NCI-H1694 treated with DMSO at 0.1 percent for 48 hours (cell line): ENCODE data around the gene RMC1.
"Not testable (repeated sequence)": the region's sequence is repeated elsewhere in the genome, so short reads cannot be mapped to it uniquely, and the experiment has no call there.

Source experiments
- DNase-seq: peaks from one replicate; lab custom pipeline; 2025; lab: John Stamatoyannopoulos, UW

The RMC1 gene

GRCh38 chr18:23532848-23533247 is 29.5 kb downstream of the RMC1 start:
- DNase-seq: no peak

DNA sequence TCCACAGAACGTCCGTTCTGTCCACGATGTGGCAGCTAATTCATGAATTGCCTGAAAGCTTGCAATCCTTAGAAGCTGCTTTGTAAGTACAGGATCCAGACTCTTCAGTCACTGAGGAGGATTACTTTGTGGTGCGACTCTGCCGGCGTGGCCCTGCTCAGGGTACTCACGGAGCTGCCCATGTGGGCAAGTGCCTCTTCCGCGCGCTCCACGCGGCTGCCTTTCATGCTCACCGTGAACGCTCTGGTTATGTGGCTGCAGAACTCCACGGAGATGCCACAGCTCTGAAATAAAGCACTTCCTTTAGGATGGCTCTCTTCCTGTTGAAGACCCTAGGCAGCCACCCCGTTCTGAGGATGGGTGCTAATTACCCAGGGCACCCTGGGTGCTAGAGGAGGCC is 31.0 kb downstream of the RMC1 start:
- no peak for DNase-seq

- no peak for DNase-seq
Measured at GRCh38 chr18:23536204-23536603, 32.9 kb downstream of the RMC1 start.

DNA sequence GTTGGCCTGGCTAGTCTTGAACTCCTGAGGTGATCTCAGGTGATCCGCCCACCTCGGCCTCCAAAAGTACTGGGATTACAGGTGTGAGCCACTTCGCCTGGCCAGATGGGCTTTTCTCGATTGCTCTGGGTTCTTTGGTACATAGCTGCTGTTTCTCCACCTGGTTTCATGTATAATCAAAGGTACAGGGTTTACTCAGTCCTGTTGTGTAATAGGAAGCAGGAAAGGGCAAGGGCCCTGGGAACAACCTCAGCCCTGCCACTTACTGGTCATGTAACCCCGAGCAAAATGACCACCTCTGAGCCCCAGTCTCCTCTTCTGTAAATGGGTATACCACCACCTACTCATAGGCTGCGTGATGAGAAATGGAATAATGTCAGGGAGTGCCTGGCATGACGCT is 34.0 kb downstream of the RMC1 start:
- no peak for DNase-seq

GRCh38 chr18:23538001-23538400 is 34.7 kb downstream of the RMC1 start:
- no peak for DNase-seq

DNA sequence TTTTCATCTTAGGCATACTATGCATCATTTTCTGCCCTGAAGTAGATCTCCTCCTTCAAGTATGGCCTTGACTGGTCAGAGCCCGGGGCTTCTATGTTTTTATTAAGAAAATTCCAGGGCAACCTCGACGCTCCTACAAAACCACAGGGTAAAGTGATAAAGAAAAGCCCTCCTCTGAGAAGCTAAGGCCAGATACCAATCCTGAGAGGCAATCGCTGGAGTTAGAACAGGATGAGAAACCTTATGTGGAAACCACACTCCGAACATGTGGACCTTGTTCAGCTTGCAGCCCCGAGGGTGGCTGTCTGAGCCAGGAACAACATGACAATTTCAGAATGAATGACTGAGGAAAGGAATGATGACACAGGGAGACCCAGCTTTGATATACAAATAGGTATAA is 35.6 kb downstream of the RMC1 start:
- no peak for DNase-seq

DNA sequence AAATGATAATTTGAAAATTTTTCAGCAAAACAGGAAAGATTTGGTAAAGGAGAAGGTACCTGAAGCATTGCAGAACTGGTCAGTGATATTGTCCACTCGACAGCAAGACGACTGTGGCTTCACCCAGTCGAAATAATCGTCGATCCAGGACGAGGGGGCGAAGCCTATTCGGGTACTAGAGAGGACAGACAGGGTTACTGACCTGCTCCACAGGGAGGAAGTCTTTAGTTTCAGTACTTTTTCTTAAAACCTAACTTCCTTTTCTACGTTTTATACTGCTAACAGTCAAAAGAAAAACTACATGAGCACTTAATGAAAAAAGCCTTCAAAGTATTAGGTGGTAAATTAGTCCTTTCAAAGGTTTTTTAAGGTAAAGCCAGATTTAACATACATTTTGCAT is 36.0 kb downstream of the RMC1 start:
- DNase-seq: no peak

- DNase-seq: no peak
Measured at GRCh38 chr18:23539911-23540525, 36.7 kb downstream of the RMC1 start.

GRCh38 chr18:23540867-23541266 is 37.6 kb downstream of the RMC1 start:
- DNase-seq: no peak

GRCh38 chr18:23541349-23542093 is 38.2 kb downstream of the RMC1 start:
- no peak for DNase-seq

DNA sequence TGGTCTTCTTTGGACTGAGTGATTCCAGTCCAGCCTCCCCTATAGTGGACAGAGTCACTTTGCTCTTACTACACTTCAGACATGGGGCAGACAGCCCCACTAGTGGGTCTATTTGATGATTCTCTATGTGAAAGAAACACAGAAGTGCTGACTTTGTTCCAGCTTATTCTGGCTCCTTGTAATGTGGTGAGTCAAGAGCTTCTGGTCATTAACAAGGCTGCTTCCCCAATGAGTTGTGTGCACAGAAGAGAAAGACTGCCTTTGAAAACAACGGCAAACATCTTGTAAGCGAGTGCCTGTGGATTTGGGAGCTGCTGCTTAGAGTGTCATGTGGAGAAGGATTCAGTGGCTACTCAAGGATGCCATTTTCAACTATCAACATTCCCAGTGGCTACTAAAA is 39.1 kb downstream of the RMC1 start:
- DNase-seq: no peak

DNA sequence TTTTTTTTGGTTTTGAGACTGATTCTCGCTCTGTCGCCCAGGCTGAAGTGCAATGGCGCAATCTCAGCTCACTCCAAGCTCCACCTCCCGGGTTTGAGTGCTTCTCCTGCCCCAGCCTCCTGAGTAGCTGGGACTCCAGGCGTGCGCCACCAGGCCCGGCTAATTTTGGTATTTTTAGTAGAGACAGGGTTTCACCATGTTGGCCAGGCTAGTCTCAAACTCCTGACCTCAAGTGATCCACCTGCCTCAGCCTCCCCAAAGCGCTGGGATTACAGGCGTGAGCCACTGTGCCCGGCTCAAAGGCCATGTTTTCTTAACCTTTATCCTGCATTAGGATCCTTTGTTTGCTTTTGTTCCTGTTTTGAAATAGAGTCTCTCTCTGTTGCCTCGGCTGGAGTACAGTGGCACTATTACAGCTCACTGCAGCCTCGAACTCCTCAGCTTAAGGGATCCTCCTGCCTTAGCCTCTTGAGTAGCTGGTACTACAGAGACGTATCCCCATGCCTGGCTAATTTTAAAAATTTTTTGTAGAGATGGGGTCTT is 42.0 kb downstream of the RMC1 start:
- DNase-seq: no peak

GRCh38 chr18:23547306-23547705 is 44.0 kb downstream of the RMC1 start:
- DNase-seq: no peak

DNA sequence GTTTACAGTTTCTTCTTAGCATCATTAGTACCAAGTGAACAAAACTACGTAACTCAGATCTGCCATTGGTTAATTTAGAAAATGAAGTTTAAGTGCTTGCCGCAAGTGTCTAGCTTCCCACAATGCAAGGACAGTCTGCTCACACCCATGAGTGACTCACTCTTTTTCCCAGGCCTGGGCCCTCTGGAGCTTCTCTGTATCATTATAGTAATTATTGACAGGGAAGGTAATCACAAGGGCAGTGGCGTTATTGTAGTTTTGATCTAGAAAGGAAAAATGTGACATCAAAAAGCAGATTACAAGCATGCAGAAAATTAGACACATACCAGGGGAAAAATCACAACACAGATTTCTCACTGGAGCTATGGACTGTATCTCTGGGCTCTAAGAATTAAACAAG is 44.5 kb downstream of the RMC1 start:
- DNase-seq: no peak

DNA sequence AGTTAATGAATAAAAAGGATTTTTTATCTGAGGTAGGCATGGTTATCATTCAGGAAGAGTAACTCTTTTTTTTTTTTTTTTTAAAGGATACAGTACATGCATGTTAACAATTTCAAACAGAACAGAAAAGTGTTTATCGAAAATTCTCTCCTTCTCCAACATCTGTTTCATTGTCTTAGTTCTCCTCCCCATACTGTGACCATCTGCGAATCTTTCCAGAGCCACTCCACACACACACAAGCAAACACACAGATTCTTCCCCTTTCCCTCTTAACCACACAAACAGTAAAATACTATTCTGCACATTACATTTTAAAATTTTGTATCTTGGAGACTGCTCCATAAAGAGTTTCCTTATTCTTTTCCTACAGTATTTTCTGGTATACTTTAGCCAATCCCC is 45.0 kb downstream of the RMC1 start:
- no peak for DNase-seq

DNA sequence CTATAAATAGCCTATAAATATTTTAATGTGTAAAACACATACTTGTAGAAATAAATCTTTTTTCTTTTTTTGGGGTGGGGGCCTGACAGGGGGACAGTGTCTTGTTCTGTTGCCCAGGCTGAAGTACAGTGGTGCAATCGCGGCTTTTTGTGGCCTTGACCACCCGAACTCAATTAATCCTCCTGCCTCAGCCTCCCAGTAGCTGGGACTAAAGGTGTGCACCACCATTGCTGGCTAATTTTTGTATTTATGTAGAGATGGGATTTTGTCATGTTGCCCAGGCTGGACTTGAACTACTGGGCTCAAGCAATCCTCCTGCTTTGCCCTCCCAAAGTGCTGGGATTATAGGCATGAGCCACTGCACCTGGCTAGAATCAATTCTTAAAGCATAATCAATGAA is 45.4 kb downstream of the RMC1 start:
- no peak for DNase-seq

DNA sequence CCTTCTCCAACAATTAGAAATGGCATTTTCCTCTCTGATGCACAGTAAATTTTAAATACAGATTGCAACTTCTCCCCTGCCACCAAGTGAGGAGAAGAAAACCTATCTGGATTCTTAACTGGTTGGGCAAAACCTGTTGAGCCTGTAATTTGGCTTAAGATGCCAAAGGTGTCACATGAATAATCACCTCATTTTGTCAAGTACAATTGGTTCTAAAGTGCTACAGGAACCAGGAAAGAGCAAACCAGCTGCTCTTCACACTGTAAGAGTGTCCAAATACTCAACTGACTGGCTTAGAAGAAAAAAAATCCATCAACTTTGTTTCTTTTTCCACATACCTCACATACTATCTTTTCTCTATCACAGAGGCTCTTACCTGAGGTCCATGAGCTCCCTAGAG is 47.6 kb downstream of the RMC1 start:
- DNase-seq: no peak

DNA sequence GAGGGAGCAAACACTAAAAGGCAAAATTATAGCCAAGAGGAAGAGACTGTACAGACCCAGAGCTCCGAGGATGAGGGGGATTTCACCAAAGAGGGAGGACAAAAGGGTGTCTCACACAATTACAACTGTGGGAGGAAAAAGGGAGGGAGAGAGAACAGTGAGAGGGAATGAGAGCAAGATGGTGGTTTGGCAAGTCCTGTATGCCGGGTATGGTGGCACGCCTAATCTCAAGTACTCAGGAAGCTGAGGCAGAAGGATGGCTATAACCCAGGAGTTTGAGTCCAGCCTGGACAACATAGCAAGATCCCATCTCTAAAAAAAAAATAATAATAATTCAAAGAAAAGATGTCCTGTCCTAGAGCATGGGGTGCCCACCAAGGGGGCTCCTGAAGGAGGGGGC is 48.7 kb downstream of the RMC1 start:
- no peak for DNase-seq

GRCh38 chr18:23552505-23552904 is 49.2 kb downstream of the RMC1 start:
- DNase-seq: no peak

DNA sequence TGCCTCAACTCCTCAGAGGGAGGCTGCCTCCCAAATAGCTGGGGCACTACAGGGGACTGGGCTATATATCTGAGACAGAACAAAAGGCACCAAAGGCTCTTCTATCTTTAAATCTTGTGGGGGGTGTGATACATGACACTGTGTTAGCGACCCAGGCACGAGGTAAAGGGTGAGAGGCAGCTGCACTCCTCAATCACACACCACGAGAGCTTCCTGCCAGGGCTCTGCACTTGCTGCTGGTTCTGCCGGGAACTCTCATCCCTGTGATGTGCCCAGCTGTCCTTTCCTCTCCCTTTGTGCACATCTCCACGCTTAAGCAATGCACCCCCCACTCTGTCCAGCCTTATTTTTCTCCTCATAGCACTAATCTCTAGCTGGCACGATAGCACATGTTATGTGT is 50.6 kb downstream of the RMC1 start:
- DNase-seq: no peak

DNA sequence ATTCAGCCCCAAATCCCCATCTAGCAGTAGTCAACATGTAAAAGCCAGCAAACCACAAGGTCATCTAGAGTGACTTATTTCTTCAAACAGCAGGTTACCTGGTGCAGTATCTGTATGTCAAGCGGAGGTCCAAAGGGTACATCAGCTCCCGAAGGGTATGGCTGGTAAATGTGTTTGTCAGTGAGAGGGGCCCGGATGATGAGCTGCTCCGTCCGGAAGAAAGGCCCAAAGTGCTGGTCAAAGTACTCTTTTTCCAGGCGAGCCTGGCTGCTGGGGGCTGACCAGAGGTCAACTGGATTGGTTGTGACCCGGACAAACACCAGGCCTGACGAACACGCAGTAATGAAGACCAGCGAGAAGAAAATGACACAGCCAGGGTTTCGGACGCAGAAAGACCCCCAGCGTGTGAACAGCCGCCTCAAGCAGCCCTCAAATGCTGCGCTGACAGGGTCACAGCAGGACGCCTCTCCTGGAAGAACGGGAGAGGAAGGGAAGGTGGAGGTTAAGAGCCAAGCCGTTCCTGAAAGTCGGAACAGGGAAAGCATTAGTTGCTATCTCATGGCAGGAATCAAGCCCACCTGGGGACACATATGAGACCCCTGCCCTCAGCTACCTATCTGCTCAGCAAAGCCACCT is 53.0 kb downstream of the RMC1 start:
- no peak for DNase-seq

DNA sequence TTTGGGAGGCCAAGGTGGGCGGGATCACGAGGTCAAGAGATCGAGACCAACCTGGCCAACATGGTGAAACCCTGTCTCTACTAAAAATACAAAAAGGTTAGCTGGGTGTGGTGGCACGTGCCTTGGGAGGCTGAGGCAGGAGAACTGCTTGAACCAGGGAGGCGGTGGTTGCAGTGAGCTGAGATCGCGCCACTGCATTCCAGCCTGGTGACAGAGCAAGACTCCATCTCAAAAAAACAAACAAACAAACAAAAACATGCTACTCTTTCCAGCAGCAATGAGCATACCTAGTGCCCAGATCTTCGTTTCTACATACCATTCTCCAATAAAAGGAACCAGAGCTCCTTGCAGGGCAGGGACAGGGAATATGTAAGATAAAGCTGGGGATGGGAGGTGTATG is 54.2 kb downstream of the RMC1 start:
- not testable (repeated sequence) for DNase-seq

DNA sequence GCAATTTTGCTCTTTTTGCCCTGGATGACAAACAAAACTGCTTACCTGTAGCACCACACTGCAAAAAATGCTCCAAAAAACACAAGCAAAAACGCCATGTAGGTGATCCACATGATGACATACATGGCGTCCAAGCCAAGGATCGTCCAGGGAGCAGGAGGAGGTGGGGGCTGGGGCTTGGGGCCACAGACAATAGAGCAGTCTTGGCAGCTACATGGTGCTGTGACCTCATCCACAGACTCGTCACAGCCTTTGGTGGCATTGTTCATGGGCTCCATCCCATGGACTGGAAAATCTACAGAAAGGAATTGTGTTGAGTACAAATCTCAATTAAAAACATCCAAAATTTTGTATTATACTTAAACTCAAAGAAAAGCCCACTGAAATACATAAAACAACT is 56.9 kb downstream of the RMC1 start:
- no peak for DNase-seq
